Measurements from ENCODE around the gene SETD3.

The SETD3 gene

DNA sequence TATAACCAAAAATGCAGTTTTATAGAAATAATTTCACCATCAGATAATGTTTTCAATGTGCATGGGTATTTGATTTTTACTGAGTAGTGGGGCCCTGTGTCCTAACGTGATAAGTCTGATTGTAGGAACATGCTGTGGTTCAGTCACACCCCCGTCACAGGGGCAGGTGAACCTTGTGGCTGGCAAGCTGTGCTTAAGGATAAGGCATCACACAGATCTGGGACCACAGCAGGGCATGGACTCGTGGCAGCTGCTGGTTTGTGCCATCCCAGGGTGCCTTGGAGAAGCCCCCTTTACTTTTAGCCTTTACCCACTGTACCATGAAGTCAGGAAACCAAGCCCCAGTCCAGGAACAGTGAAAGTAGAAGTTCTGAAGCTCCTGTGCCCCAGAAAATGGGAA is 17.2 kb upstream of the SETD3 start:
- no peak for DNase-seq (ENCODE audit: low read depth in 2 of 3, low spot score in 2 of 3)

DNA sequence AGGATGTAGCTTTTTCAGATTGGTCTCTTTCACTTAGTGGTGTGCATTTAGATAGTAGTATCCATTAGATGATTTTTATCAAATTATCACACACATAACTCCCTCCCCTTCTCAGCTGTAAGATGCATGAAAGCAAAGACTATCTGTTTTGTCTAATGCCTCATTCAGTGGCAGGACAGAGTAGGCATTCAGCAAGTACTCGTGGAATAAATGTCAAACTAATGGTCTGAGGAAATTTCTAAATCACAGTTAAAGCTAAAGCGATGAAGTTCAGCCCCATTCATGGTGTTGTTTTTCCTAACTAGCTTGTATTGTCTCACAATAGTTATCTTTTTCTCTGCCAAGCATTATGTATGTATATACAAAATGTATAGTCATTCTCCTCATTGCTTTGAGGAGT is 16.7 kb upstream of the SETD3 start:
- DNase-seq (ENCODE audit: low read depth in 2 of 3, low spot score in 2 of 3), result no peak

DNA sequence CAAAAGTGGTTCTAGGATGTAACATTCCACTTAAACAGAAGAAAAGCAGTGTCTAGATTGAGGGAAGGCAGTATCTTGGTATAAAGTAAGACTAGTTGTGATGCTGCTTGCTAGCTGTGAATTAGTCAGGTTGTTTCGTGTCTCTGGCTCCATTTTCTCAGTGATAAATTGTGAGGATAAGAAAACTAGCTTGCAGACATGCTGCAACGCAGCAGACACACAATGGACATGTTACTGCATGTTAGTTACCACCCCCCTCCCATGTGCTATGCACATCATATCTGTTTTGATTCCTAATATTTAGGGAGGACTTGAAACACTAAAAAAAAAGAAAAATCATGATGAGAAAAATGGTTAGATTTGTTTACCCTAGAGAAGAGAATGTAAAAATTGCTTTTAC is 3.4 kb upstream of the SETD3 start:
- DNase-seq (ENCODE audit: low read depth in 2 of 3, low spot score in 2 of 3), result no peak

DNA sequence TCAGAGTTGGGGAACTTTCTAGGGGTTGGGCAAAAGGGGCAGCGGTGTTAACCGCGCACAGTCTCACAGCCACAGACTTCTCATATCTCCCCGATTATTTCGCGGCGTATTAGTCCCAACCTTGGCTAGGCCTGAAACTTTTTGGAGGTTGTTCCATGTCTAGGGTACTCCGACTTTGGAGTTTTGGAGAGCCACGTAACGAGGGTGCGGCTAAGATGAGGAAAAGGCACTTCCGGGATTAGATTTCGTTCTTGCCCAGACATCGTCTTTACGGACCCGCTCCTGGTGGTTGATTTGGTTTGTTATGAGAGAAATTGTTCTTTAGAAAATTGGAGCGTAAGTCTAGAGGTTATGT is 1.1 kb upstream of the SETD3 start:
- peak in 2 of 3 experiments; percentile 10 to 12 for DNase-seq (ENCODE audit: low read depth in 2 of 3, low spot score in 2 of 3)

DNA sequence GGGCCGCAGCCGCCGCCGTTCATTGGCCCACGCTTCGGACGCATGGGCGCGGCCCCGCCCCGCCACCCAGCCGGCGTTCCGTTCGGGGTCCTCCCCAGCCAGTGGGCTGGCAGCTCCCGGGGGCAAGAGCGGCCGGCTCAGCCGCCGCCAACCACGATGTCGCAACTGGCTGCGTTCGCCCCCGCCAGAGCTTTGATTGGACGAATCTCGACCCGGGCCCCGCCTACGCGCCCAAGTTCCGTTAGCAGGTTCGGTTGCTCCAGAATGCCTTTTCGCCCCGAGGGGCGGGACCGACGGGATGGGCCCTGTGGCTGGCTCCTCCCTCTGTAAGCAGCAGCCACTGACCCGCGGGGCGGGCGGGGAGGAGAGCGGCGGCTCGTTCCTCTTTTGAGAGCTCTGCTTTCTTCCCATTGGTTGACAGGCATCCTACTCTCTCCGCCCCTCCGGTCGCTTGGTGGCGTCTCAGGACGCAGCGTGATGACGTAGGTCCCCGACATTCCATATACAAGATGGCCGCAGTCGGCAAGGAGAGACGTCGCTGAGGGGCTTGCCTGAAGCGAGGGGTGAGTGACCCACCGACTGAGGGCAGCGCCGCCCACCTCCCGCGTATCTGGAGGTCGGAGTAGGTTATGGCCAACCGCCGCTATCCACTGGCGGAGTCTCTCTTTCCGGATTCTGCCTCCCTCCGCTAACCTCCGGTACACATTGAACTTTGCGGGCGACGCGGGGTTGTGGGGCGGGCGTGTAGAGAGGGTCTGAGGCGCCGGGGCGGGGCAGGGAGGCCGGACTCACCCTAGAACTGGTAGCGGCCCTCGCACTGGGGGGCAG is 472 bp upstream of the SETD3 start, which contains the start of gene CCNK:
Gene CCNK (plus strand): TSS at position 493 of the 828 bp plus-strand sequence. CDS start 11,269 bp downstream, outside the sequence.
- DNase-seq (ENCODE audit: low read depth in 2 of 3, low spot score in 2 of 3), result peak; percentile 97 to 100 (median 98)

DNA sequence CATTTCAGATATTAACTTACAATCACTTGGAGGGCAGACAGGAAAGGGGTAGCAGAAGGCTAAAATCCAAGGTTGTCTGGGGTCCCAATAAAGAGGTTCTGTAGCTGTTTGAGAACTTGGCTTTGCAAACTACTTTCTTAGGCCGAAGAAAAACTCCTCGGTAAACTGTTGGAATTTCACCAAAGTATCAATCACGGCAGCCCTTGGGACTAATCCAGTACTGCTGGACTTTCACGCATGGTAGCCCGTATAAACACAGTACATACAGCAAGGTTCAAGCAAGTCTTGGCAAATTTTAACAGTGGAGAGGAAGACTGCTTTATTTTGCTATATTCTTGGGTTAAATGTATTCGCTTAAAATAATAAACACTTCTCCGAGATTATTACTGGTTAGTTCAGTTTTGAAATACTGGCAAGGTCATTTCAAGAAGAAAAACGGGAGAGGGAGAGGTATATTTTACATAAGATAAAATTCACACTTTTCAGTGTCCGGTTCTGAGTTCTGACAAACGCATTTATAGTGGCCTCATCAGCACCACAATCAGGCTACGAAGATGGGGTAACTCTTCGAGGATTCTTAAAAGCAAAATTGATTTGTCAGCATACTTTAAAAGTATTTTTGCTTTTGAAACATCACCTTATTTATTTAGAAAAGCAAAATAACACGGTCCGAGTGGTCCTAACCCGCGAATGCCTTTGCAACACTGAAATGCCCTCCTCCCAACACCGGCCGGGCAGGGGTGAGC is 1.3 kb downstream of the SETD3 start:
- DNase-seq (ENCODE audit: low read depth in 2 of 3, low spot score in 2 of 3), result no peak

DNA sequence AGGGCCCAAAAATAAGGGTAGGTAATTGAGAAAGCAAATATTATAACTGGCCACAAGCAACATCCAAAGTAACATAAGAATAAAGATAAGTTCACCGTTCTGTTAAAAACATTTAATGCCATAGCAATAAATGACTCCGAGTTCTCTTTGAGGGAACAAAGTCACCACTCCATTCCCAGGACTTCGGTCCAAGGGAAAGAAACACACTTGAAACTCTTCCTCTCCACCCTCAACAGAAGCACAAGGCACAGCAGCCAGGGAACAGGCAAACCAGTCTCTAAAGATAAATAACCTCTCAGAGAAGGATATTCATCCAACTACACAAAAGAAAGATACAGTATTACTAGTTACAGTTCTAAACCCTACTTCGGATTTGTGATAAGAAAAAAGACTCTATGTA is 2.5 kb downstream of the SETD3 start:
- DNase-seq (ENCODE audit: low read depth in 2 of 3, low spot score in 2 of 3), result no peak

DNA sequence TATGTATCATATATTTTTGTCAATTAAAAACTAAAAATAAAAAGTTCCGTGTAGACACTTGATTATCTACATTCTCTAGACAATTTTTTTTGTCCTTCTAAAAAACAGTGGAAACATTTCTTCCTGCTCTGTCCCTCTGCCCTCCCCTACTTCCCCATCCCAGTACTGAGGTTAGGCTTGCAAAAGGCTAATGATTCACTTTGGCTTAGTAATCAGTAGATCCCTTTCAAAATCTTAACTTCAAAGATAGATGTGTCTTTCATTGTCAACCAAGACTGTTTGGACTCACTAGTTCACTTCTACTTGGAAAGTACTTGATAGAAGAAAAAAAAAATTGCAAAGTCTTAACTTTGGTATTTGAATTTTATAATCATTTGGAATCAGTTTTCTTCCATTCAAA is 3.8 kb downstream of the SETD3 start:
- no peak for DNase-seq (ENCODE audit: low read depth in 2 of 3, low spot score in 2 of 3)

DNA sequence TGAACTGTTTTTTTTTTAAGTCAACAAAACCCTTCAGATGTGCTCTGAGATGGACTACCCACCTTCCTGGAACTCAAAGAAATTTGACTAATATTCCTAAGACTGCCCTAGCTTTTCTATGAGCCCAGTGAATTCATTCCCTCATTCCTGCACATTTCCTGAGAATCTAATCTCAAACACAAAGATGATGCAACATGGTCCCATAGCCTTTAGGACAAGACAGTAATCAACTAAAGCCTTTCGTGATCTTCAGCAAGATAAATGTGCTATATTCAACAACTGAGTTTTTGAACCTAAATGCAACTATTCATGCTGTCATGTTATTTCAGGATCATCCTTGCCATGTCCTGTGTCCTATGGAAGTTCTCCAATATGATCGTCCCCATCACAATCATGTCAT is 5.0 kb downstream of the SETD3 start:
- DNase-seq (ENCODE audit: low read depth in 2 of 3, low spot score in 2 of 3), result no peak

DNA sequence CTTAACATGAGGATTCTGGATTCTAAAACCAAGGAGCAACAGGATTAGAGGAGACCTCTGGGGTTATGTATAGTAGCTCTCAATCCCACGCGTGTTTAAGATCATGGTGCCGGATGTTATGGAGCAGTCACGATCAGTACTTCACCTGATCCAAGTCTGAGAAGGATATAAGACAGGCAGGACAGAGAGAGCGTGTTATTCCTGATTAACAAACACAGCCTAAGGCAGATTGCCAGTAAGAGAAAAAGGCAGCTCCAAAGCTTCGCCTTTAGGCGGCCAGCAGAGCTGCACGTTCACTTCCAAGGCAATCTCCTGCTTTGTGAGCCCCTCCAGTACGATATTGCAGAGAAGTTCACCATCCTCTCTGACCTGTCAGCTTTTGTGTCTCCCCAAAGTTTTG is 5.5 kb downstream of the SETD3 start:
- DNase-seq (ENCODE audit: low read depth in 2 of 3, low spot score in 2 of 3), result no peak

DNA sequence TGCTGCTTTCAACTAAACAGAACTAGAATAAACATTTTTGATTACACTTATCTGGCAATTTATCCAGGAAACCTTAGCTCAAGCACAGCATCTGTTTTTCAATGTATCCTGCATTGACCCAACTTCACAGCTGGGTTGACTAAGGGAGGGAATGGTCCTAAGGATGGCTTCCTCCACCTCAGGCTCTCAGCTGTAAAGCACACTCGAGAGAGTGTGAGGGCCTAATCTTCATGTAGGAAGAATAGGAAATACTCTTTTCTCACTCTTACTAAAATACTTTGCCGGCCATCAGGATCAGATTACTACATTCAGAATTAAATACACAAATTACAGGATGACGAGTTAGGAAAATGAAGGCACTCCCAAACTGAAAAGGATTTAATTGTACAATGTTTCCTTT is 7.2 kb downstream of the SETD3 start:
- DNase-seq (ENCODE audit: low read depth in 2 of 3, low spot score in 2 of 3), result no peak

DNA sequence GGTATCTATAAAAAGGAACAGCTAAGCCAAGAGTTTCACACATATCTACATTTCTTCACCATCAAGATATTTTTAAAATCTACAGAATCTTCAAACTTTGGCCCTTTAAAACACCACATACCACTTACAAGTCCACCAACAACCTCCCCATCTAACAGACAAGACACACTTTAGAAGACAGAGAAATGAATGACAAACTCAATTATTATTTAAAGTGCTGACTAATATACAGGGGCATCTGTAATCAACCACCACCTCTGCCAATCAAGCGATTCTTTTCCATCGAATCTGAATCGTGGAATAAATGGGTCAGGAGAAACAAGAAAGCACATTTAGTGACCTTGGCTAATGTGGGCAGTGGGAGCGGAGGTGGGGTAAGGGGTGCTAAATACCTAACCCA is 7.7 kb downstream of the SETD3 start:
- no peak for DNase-seq (ENCODE audit: low read depth in 2 of 3, low spot score in 2 of 3)

DNA sequence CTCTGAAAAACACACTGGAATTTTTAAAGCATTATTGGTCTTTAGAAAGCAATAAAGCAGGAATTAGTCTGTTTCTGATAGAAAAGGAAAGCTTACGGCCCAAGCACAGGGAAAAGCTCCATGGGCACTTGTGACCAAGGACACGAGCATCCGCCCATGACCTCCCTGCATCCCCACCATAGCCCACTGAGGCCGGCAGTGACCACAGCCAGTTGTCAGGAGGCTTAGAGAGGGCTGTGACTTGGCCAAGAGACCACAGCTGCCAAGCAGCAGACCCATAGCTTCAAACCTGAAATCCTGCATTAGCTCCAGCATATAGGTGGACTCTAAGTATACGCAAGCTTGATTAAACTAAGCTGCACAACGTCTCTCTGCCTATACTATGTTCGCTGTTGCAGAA is 8.9 kb downstream of the SETD3 start:
- no peak for DNase-seq (ENCODE audit: low read depth in 2 of 3, low spot score in 2 of 3)

DNA sequence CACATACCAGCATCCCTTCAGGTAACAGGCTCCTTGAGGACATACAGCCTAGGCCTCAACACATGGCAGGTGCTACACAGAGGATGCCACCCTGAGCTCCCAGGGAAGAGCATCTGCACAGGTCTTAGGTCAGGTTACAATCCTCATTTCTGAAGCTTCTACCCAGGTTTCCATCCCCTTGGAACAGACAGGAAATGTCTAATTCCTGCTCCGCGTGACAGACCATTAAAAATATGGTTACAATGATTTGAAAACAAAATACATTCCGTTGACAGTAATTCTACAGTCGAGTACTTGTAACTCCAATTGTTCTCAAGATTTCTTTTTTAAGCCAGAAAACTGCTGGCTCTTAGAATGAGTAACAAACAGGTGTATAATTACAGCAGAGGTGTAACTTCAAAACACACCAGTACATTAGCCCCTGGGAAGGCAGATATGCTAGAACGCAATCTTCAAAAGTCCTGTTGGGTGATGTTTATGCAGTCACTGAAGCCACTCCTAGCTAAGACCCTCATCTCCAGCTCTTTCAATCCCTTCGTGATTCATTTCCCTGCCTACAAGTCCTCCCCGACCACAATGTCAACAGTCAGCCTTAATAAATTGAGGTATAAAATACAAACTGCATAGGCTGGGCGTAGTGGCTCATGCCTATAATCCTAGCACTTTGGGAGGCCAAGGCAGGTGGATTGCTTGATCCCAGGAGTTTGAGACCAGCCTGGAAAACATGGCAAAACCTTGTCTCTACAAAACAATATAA is 11.6 kb downstream of the SETD3 start:
- no peak for DNase-seq (ENCODE audit: low read depth in 2 of 3, low spot score in 2 of 3)

DNA sequence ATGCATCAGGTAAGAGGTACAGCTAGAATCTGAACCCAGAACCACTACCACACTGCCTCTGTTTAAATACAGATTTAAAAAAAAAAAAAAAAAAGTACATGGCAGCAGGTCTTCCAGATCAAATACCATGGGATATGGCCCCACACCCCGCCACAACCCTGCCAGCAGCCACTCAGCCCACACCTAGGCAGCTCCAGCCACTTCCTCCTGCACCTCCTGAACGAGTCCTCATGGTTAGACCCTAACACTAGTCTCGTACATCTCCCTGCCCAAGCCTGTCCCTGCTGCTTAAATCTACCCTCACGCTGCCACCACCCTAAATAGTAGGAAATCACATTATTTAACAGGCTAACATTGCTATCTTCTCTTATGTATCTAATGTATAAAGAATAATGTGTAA is 12.6 kb downstream of the SETD3 start:
- no peak for DNase-seq (ENCODE audit: low read depth in 2 of 3, low spot score in 2 of 3)

DNA sequence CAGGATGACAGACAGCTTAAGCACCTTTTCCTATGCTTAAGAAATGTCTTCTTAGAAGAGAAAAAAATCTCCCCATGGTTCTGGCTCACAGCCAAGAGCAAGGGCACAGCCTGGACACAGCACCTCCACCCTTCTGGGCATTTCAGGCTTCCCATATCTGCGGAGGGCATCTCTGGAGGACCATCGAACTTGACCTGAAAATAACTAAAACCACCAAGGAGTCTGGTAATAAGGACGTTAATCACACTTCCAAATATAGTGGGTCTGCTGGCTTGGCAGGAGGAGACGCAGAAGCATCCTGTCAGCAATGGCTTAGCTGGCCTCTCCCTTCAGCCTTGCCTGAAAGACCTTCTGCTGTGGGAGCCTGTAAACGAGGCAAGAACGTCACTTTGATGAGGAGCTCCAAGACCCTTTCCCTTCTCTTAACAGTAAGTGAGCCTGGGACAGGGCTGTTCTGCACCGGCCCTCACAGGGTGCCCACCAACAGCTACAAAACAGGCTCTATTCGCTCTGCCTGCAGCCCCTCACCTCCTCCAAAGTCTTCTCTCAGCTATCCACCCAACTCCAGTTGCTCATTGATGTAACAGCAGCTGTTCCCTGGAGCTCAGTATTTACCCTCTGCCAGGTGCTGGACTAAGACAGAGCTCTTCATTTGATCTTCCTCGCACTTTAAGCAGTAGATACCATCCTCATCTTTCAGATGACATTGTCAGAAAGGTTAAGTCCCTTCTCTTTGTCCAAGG is 13.2 kb downstream of the SETD3 start:
- no peak for DNase-seq (ENCODE audit: low read depth in 2 of 3, low spot score in 2 of 3)

DNA sequence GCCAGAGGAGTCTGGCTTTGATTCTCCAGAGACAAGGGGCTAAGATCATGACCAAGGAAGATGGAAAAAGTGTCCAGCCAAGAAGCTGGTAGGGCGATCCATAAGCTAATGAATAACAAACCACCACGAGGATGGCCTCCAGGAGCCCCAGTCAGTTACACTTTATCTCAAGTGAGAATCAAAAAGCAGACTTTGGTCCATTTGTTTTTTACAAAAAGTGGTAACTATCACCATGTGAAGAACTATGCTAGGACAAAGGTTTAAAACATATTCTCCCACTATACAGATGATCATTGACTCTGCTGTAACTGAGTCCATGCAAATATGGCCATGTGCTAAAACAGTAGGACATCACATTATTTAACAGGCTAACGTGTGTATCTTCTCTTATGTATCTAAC is 13.9 kb downstream of the SETD3 start:
- no peak for DNase-seq (ENCODE audit: low read depth in 2 of 3, low spot score in 2 of 3)

DNA sequence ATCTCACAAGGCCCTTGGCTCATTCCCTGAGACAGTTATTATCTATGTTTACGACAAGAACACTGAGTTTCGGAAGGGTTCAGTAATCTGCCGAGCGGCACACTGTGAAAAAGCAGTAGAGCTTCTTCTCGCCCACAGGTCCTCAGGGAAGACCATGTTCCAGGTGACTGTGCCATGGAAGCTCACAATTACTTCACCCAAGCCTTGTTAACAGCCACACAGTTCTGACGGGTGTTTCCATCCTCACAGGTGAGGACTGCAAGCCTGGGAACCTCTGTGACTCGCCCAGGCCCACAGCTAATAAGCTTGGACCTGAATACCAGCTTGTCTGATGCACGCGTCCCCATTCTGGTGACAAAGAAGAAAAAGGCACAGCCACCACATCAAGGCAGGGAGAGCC is 15.4 kb downstream of the SETD3 start:
- DNase-seq (ENCODE audit: low read depth in 2 of 3, low spot score in 2 of 3), result no peak

DNA sequence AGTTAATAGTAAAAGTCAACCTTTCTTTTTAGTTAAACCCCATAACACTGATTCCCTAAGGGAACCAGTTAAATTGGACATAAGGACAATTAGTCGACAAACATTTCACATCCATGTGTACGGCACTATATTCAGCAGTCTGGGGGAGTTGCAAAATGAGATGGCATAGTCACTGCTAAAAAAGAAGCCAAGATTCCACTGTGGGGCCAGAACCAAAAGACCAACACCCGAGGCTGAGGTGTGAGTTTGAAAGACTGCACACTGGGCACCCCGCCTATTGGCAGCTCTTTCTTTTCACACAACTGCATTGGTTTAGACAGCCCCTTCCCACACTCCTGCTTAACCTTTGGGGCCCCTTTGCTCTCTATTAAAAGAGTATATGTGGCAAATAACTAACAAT is 16.7 kb downstream of the SETD3 start:
- DNase-seq (ENCODE audit: low read depth in 2 of 3, low spot score in 2 of 3), result no peak

DNA sequence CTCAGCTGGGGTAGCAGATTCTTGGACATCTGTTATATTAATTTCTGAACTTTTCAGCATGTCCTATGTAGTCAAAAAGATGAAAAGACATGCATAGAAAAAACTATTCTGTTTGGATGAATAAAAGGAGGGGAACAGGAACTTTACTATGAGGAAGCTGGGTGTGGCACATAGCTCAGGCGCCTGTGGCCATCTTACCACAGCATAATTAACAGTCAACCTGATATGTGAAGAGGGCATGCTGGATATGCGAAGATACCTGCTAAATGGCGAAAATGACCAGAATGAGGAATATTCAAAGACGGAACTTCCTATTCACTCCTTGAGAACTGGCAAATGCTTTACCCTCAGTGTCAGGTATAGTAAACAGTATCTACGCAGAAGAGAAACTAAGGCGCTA is 18.4 kb downstream of the SETD3 start:
- DNase-seq (ENCODE audit: low read depth in 2 of 3, low spot score in 2 of 3), result no peak

DNA sequence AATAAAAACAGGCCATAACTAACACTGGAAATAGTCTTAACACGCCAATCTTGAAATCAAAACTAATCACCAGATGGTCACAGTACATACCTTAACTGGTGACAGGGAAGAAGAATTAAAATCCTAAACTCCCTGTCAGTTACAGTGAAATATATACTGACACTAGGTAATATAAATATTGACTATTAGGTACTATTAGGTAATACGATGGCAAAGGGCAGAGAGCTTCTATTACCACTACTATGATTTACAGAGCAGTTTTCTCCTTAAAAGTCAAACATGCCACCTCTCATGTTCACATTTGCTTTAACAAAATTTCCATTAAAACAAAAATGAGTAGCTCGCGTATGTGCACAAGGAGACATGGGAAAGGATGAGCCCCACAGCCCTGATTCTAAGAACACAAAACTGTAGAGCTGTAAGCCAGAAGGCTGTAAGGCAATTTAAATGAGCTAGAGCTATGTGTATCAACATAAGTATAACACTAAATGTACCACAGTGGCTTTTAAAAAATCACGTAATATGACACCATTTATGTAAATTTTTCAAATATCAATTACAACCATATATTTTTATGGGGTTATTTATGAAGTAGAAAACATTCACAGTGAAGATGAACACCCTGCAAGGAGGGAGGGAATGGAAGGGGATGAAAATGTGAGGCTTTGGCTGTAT is 19.1 kb downstream of the SETD3 start:
- DNase-seq (ENCODE audit: low read depth in 2 of 3, low spot score in 2 of 3), result no peak
